Esophagus muscularis mucosa (tissue), 4 donors: ENCODE data around the gene FXYD7. TPM values are rescaled to one million over a fixed set of nuclear protein-coding genes. Genes with fewer than 3 reads are reported as not detected.

Source experiments
- DNase-seq: peaks from one replicate; pipeline ENCODE4 v3.0.0-alpha.2; 2017; ENCODE audit errors: extremely low spot score
- H3K27ac ChIP-seq, 4 donors: fragments of 200-600 bp; sonication (generic); replicated peaks in 1 of 4; 1 replicate in 3 of 4; 2 replicates in 1 of 4; pipeline ENCODE4 v1.5.1; 2016 to 2019; ENCODE audit warnings: mild to moderate bottlenecking in 1 of 4
- H3K27me3 ChIP-seq, 4 donors: fragments of 200-600 bp; sonication (generic); one replicate each; pipeline versions ENCODE4 v1.5.1 to v1.6.0; 2016 to 2019
- H3K36me3 ChIP-seq, 4 donors: fragments of 200-600 bp; sonication (generic); one replicate each; pipeline ENCODE4 v1.5.1; 2016 to 2019
- H3K4me1 ChIP-seq, 4 donors: fragments of 200-600 bp; sonication (generic); one replicate each; pipeline ENCODE4 v1.5.1; 2016 to 2019
- H3K4me3 ChIP-seq, 4 donors: fragments of 200-600 bp; sonication (generic); 1 replicate in 2 of 4; 2 replicates in 2 of 4; pipeline ENCODE4 v1.5.1; 2016 to 2019; ENCODE audit warnings: mild to moderate bottlenecking in 4 of 4, moderate library complexity in 1 of 4
- H3K9me3 ChIP-seq, 4 donors: fragments of 200-600 bp; sonication (generic); 1 replicate in 3 of 4; 2 replicates in 1 of 4; pipeline ENCODE4 v1.5.1; 2016 to 2019
- EP300 ChIP-seq: sonication (generic); formaldehyde crosslinking; IDR thresholded peaks from one replicate; pipeline ENCODE4 v1.6.1; 2017; ENCODE audit warnings: antibody characterized with exemption
- POLR2A ChIP-seq: fragments of 450-650 bp; IDR thresholded peaks from one replicate; pipeline ENCODE4 v1.6.1; 2017; ENCODE audit warnings: antibody characterized with exemption, moderate library complexity, mild to moderate bottlenecking, low read depth
- POLR2AphosphoS5 ChIP-seq, 2 donors: sonication (generic); formaldehyde crosslinking; IDR thresholded peaks; one replicate each; pipeline ENCODE4 v1.6.1; 2017; ENCODE audit warnings: antibody characterized with exemption in 2 of 2
- WGBS: methylation state at CpG from one replicate; pipeline ENCODE4 v1.1.5; 2018; 5-methylcytosine and 5-hydroxymethylcytosine counted together
- intact Hi-C: fragments of 100-400 bp; cut with DNase I; formaldehyde crosslinking; loops from one replicate; pipeline ENCODE4 v1.15.1; 2023
- total RNA-seq, 4 donors: library from RNA; depleted of rRNA; stranded (reverse); fragments of >200 nt; gene quantifications; one replicate each; pipeline versions ENCODE4 v1.1.0 to v1.2.1, GENCODE V29; 2016
- TF ChIP-seq, protein P1 (sequence below), 3 experiments: fragments of 200-600 bp in 2 of 3; fragments of 450-650 bp in 1 of 3; sonication (generic) in 2 of 3; IDR thresholded peaks; one replicate each; pipeline ENCODE4 v1.5.1; 2017 to 2019; ENCODE audit warnings: antibody characterized with exemption in 3 of 3, mild to moderate bottlenecking in 2 of 3, moderate library complexity in 1 of 3

The FXYD7 gene
- total RNA-seq, 4 donors from 2014 or later: 0.71 TPM; not detected in 3

DNA sequence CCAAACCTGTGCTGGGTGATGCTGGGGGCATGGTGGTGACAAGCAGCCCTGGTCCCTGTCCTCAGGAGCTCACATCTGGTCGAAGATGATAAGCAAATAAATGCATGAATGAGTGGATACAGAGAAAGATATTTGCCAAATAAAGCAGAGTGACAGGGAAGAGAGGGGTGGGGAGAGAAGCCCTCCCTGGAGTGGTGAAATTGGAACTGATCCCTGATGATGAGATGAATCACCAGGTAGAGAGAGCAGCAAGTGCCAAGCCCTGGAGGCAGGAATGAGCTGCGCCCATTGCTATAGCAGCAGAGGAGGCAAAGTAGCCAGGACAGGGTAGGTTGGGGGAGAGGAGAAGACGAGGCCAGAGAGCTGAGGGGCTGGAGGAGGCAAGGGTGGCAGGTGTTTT is 25.1 kb downstream of the FXYD7 start:
- Histone ChIP-seq H3K9me3 (peaks cover 0 to 38% (median 20%) of the 10 kb centered on the region in 4 donors), H3K36me3 (peaks cover 19 to 45% (median 32%) of the 10 kb centered on the region in 4 donors), H3K4me1 (no peaks in the 10 kb centered on the region), H3K27me3 (no peaks in the 10 kb centered on the region), H3K4me3 (no peak overlapping the region), H3K27ac (no peak overlapping the region)
- DNase-seq: no peak
- TF ChIP-seq EP300: no peak
- TF ChIP-seq, protein P1, sequence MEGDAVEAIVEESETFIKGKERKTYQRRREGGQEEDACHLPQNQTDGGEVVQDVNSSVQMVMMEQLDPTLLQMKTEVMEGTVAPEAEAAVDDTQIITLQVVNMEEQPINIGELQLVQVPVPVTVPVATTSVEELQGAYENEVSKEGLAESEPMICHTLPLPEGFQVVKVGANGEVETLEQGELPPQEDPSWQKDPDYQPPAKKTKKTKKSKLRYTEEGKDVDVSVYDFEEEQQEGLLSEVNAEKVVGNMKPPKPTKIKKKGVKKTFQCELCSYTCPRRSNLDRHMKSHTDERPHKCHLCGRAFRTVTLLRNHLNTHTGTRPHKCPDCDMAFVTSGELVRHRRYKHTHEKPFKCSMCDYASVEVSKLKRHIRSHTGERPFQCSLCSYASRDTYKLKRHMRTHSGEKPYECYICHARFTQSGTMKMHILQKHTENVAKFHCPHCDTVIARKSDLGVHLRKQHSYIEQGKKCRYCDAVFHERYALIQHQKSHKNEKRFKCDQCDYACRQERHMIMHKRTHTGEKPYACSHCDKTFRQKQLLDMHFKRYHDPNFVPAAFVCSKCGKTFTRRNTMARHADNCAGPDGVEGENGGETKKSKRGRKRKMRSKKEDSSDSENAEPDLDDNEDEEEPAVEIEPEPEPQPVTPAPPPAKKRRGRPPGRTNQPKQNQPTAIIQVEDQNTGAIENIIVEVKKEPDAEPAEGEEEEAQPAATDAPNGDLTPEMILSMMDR (IDR thresholded peaks at IDR 0.05): no peak
- no peak for TF ChIP-seq POLR2A
- no peak for TF ChIP-seq POLR2AphosphoS5 (IDR thresholded peaks at IDR 0.05)
- WGBS: 72% methylated on average over 3 of the region's 3 CpGs
- intact Hi-C loops: no loop called here

DNA sequence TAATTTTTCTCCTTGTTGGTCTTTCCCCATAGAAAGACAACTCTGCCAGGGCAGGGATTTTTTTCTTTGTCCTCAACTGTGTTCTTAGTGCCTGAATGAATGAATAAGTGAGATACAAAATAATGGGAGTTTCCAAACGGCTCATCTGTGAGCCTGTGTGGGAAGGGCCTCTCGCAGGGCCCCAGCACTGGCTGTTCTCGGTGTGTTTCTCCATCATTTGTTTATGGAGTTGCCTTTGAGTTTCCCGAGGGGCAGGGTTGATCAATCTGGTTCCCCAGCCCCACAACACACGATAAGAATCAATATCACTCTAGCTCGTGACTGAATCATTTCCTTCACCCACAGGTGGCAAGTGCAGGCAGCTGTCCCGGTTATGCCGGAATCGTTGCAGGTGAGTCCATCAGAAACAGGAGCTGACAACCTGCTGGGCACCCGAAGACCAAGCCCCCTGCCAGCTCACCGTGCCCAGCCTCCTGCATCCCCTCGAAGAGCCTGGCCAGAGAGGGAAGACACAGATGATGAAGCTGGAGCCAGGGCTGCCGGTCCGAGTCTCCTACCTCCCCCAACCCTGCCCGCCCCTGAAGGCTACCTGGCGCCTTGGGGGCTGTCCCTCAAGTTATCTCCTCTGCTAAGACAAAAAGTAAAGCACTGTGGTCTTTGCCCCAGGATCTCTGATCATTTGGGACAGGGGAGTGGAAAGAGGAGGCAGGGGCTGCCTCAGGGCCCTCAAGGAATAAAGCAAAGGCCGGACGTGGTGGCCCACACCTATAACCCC is 26.4 kb downstream of the FXYD7 start:
- Histone ChIP-seq H3K27me3 (no peaks in the 10 kb centered on the region), H3K27ac (no peak overlapping the region), H3K36me3 (peaks cover 14 to 36% (median 26%) of the 10 kb centered on the region in 4 donors), H3K4me1 (no peaks in the 10 kb centered on the region), H3K4me3 (no peak overlapping the region), H3K9me3 (peaks cover 0 to 27% (median 14%) of the 10 kb centered on the region in 4 donors)
- WGBS: 85% methylated on average over 8 of the region's 18 CpGs
- TF ChIP-seq, protein P1 (IDR thresholded peaks at IDR 0.05): no peak
- TF ChIP-seq POLR2A (no peak), POLR2AphosphoS5 (IDR thresholded peaks at IDR 0.05) (no peak), EP300 (no peak)
- intact Hi-C loops: no loop called here
- no peak for DNase-seq

DNA sequence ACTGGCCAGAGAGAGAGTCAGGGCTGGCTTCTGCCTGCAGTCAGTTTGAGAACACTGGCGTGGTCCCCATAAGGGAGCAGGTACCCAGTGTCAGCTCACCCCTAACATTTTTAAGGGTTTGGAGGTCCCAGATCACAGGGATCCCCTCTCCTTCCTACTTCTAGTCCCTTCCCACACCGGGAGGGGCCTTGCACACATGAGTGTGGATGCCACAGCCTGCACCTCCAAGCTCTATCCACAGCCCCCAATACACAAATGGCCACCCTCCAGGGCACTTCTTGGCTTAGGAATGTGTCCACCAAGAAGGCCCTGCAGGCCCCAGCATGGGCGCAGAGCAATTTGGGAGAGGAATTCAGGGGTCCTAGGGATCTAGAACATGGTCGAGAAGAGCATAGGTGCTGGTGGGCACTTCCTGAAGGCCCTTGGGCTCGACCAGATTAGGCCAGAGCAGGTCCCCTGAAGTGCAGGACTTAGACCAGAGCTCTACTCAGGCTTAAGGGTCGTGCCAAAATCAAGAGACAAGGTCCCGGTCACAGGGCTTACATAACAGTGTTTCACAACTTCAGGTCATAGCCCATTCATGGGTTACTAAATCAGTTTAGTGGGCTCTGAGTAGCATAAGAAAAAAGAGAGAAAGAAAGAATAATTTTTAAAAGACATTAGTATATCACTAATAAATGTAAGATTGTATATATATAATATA is 27.5 kb downstream of the FXYD7 start:
- Histone ChIP-seq H3K27me3 (no peaks in the 10 kb centered on the region), H3K36me3 (peaks cover 10 to 31% (median 19%) of the 10 kb centered on the region in 4 donors), H3K4me1 (no peaks in the 10 kb centered on the region), H3K9me3 (peaks cover 0 to 16% (median 12%) of the 10 kb centered on the region in 4 donors), H3K27ac (no peak overlapping the region), H3K4me3 (no peak overlapping the region)
- intact Hi-C loops: no loop called here
- no peak for DNase-seq
- WGBS: 62% methylated on average over 4 of the region's 7 CpGs
- TF ChIP-seq POLR2AphosphoS5 (IDR thresholded peaks at IDR 0.05): no peak
- TF ChIP-seq, protein P1 (IDR thresholded peaks at IDR 0.05): no peak
- TF ChIP-seq EP300: no peak
- TF ChIP-seq POLR2A: no peak

DNA sequence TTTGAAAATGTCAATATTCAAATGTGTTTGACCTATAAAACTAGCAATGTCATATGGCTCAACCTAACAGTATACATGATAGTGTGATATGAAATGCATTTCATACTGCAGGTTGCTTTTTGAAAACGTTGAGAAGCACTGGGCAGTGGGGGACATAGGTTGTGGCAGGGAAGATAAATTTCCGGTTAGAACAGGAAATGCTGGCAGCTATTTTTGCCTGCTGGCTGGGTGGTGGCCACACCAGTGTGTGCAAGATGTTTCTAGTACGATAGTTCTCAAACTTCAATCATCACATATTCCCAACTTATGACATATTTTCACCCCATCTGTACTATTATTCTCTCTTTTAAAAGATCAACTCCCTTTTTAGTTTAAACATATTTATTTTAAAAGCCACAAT is 28.7 kb downstream of the FXYD7 start:
- H3K9me3 ChIP-seq: peaks cover 0 to 4% (median 1%) of the 10 kb centered on the region in 4 donors
- no peak for DNase-seq
- no peak overlapping the region for H3K27ac ChIP-seq
- TF ChIP-seq, protein P1 (IDR thresholded peaks at IDR 0.05): no peak
- no peak for TF ChIP-seq POLR2AphosphoS5 (IDR thresholded peaks at IDR 0.05)
- TF ChIP-seq POLR2A: no peak
- no peak for TF ChIP-seq EP300
- intact Hi-C loops: no loop called here
- H3K27me3 ChIP-seq: no peaks in the 10 kb centered on the region
- no peak overlapping the region for H3K4me3 ChIP-seq
- no peaks in the 10 kb centered on the region for H3K4me1 ChIP-seq
- 49% methylated on average over 3 of the region's 3 CpGs for WGBS
- peaks cover 0 to 19% (median 8%) of the 10 kb centered on the region in 4 donors for H3K36me3 ChIP-seq
